Calu3 (cell line): ENCODE measurements around the gene NCOR1. TPM values are rescaled to one million over a fixed set of nuclear protein-coding genes. Genes with fewer than 3 reads are reported as not detected.
"Not testable (repeated sequence)": the region's sequence is repeated elsewhere in the genome, so short reads cannot be mapped to it uniquely, and the experiment has no call there.

ENCODE experiments used
- BruUV-seq: library from RNA; stranded (reverse); fragments of 400-500 nt; replicated peaks from 2 replicates; lab custom pipeline; 2021; lab: Mats Ljungman, UMichigan
- CTCF ChIA-PET: fragments of 300-600 bp; sonication (Branson Sonifier 250); formaldehyde crosslinking; loops from one replicate; lab custom pipeline; 2022; ENCODE audit warnings: antibody characterized with exemption; lab: Charles Lee
- DNase-seq: peaks from one replicate; pipeline ENCODE4 v3.0.0; 2022
- H3K27ac Mint-ChIP-seq: one replicate; pipeline ENCODE4 v1.8.0; 2022; ENCODE audit warnings: mixed read lengths; ENCODE audit not compliant: unreplicated experiment
- H3K27me3 Mint-ChIP-seq: one replicate; pipeline ENCODE4 v1.8.0; 2022; ENCODE audit warnings: mixed read lengths; ENCODE audit not compliant: unreplicated experiment
- H3K36me3 Mint-ChIP-seq: one replicate; pipeline ENCODE4 v1.8.0; 2022; ENCODE audit warnings: mild to moderate bottlenecking, moderate library complexity, mixed read lengths; ENCODE audit not compliant: insufficient read depth, unreplicated experiment
- H3K4me1 Mint-ChIP-seq: one replicate; pipeline ENCODE4 v1.8.0; 2022; ENCODE audit warnings: mild to moderate bottlenecking, low read depth, mixed read lengths; ENCODE audit not compliant: unreplicated experiment
- H3K4me3 Mint-ChIP-seq: one replicate; pipeline ENCODE4 v1.8.0; 2022; ENCODE audit warnings: mild to moderate bottlenecking, low read depth, moderate library complexity, mixed read lengths; ENCODE audit not compliant: unreplicated experiment
- H3K9me3 Mint-ChIP-seq: one replicate; pipeline ENCODE4 v1.8.0; 2022; ENCODE audit warnings: low read depth, mixed read lengths; ENCODE audit not compliant: unreplicated experiment
- intact Hi-C: fragments of 100-400 bp; cut with micrococcal nuclease; formaldehyde crosslinking; loops from one replicate; pipeline ENCODE4 v1.10.0; 2022; ENCODE audit not compliant: unreplicated experiment
- total RNA-seq: library from RNA; stranded (reverse); gene quantifications from 2 replicates; pipeline ENCODE4 v1.2.3, GENCODE V29; 2022
- TF ChIP-seq, protein P1 (sequence below): fragments of 200-600 bp; IDR thresholded peaks from one replicate; pipeline ENCODE4 v1.8.0; 2022; ENCODE audit warnings: antibody characterized with exemption; ENCODE audit not compliant: unreplicated experiment

Gene NCOR1
- total RNA-seq, 1 experiment from 2014 or later = 84.0 TPM

DNA sequence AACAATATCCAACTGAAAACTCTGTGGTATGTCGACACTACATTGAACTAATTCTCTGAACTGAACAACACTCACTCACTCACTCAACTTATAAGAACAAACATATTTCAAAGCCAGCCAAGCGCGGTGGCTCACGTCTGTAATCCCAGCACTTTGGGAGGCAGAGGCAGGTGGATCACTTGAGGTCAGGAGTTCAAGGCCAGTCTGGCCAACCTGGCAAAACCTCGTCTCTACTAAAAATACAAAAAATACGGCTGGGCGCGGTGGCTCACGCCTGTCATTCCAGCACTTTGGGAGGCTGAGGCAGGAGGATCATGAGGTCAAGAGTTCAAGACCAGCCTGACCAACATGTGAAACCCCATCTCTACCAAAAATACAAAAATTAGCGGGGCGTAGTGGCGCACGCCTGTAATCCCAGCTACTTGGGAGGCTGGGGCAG lies 13.6 kb downstream of the NCOR1 start:
- H3K4me3 Mint-ChIP-seq = not testable (repeated sequence)

DNA sequence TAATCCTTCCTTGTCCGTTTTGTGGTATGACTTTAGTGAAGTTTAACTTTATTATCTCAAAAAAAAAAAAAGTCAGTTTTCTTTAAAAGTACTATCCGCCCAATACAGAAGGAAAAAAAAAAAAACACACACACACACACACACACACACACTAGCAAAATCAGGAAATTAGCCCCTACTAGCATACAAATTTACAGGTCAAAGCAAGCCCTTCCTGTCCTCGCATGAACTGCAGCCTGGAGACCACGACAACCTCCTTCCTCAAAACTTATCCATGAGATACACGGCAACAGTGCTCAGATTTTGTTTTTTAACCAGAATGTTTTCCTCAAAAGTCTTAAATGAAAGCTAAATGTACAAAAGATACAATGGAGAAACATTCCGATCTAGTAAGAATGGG lies 16.2 kb downstream of the NCOR1 start:
- CTCF ChIA-PET = no interaction called here
- Mint-ChIP-seq H3K27me3 (no peaks in the 10 kb centered on the region), H3K9me3 (no peaks in the 10 kb centered on the region), H3K4me3 (no peak overlapping the region), H3K27ac (no peak overlapping the region), H3K4me1 (peaks cover 21% of the 10 kb centered on the region), H3K36me3 (peaks cover 1% of the 10 kb centered on the region)
- intact Hi-C loops = no loop called here
- TF ChIP-seq, protein P1, sequence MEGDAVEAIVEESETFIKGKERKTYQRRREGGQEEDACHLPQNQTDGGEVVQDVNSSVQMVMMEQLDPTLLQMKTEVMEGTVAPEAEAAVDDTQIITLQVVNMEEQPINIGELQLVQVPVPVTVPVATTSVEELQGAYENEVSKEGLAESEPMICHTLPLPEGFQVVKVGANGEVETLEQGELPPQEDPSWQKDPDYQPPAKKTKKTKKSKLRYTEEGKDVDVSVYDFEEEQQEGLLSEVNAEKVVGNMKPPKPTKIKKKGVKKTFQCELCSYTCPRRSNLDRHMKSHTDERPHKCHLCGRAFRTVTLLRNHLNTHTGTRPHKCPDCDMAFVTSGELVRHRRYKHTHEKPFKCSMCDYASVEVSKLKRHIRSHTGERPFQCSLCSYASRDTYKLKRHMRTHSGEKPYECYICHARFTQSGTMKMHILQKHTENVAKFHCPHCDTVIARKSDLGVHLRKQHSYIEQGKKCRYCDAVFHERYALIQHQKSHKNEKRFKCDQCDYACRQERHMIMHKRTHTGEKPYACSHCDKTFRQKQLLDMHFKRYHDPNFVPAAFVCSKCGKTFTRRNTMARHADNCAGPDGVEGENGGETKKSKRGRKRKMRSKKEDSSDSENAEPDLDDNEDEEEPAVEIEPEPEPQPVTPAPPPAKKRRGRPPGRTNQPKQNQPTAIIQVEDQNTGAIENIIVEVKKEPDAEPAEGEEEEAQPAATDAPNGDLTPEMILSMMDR = no peak
- no TSS peak for BruUV-seq
- no peak for DNase-seq

More for the DNA sequence above, 13.6 kb downstream of the NCOR1 start:
- DNase-seq, H3K27me3 Mint-ChIP-seq, CTCF ChIA-PET, H3K36me3 Mint-ChIP-seq, intact Hi-C loops, H3K27ac Mint-ChIP-seq, BruUV-seq, H3K9me3 Mint-ChIP-seq: not testable (repeated sequence)
- peaks cover 28% of the 10 kb centered on the region for H3K4me1 Mint-ChIP-seq

DNA sequence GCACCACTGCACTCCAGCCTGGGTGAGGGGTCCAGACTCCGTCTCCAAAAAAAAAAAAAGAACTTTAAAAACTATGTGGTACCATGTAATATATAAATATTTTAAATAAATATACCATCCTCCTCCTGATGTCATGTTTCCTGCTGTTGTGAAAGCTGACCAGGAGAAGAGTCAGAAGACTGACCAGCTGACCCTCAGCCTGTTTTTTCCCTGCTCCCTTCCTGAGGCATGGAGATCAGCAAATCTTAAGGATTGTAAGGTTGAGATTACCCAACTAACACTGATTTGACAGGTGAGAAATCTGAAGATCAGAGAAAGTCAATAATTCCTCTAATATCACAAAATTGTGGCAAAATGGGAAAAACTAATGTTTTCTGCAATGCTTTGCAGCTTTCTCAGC lies 18.1 kb downstream of the NCOR1 start:
- no TSS peak for BruUV-seq
- TF ChIP-seq, protein P1 = no peak
- CTCF ChIA-PET = no interaction called here
- DNase-seq = no peak
- Mint-ChIP-seq H3K27me3 (no peaks in the 10 kb centered on the region), H3K27ac (no peak overlapping the region), H3K36me3 (peaks cover 11% of the 10 kb centered on the region), H3K4me3 (no peak overlapping the region), H3K4me1 (peaks cover 8% of the 10 kb centered on the region), H3K9me3 (no peaks in the 10 kb centered on the region)
- intact Hi-C loops = no loop called here

- DNase-seq, H3K27ac Mint-ChIP-seq, H3K27me3 Mint-ChIP-seq, CTCF ChIA-PET, H3K4me1 Mint-ChIP-seq, H3K4me3 Mint-ChIP-seq, intact Hi-C loops, BruUV-seq, H3K9me3 Mint-ChIP-seq: not testable (repeated sequence)
- H3K36me3 Mint-ChIP-seq = peaks cover 19% of the 10 kb centered on the region
These were observed 21.0 kb downstream of the NCOR1 start for GRCh38 chr17:16194307-16194835.

DNA sequence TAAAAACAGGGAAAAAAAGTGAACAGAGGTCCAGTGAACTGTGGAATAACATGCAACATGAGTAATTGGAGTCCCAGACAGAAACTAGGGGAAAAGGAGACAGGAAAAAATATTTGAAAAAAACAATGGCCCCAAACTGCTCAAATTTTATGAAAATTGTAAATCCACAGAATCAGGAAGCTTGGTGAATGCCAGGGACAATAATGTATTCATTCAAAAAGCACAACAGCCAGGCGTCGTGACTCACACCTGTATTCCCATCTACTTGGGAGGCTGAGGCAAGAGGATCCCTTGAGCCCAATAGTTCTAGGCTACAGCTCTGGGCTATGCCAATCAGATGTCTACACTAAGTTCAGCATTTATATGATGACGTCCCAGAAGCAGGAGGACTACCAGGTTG lies 23.7 kb downstream of the NCOR1 start:
- CTCF ChIA-PET = no interaction called here
- no peak overlapping the region for H3K4me3 Mint-ChIP-seq
- H3K27me3 Mint-ChIP-seq = no peaks in the 10 kb centered on the region
- DNase-seq = no peak
- intact Hi-C loops = no loop called here
- no peaks in the 10 kb centered on the region for H3K9me3 Mint-ChIP-seq
- no peak overlapping the region for H3K27ac Mint-ChIP-seq
- H3K36me3 Mint-ChIP-seq = peaks cover 24% of the 10 kb centered on the region
- no TSS peak for BruUV-seq
- TF ChIP-seq, protein P1 = no peak
- H3K4me1 Mint-ChIP-seq = no peaks in the 10 kb centered on the region
